HG02678 (cell line): ENCODE results near the gene CCDC80.
A peak's percentile ranks its signal among the peaks of the same experiment; 100 is the strongest.

Experiments used
- ATAC-seq: cut with Tn5 transposase; IDR thresholded peaks from one replicate; pipeline ENCODE4 v1.9.1; 2021; ENCODE audit warnings: mild to moderate bottlenecking, moderate library complexity; ENCODE audit not compliant: unreplicated experiment

The CCDC80 gene, protein sequence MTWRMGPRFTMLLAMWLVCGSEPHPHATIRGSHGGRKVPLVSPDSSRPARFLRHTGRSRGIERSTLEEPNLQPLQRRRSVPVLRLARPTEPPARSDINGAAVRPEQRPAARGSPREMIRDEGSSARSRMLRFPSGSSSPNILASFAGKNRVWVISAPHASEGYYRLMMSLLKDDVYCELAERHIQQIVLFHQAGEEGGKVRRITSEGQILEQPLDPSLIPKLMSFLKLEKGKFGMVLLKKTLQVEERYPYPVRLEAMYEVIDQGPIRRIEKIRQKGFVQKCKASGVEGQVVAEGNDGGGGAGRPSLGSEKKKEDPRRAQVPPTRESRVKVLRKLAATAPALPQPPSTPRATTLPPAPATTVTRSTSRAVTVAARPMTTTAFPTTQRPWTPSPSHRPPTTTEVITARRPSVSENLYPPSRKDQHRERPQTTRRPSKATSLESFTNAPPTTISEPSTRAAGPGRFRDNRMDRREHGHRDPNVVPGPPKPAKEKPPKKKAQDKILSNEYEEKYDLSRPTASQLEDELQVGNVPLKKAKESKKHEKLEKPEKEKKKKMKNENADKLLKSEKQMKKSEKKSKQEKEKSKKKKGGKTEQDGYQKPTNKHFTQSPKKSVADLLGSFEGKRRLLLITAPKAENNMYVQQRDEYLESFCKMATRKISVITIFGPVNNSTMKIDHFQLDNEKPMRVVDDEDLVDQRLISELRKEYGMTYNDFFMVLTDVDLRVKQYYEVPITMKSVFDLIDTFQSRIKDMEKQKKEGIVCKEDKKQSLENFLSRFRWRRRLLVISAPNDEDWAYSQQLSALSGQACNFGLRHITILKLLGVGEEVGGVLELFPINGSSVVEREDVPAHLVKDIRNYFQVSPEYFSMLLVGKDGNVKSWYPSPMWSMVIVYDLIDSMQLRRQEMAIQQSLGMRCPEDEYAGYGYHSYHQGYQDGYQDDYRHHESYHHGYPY

DNA sequence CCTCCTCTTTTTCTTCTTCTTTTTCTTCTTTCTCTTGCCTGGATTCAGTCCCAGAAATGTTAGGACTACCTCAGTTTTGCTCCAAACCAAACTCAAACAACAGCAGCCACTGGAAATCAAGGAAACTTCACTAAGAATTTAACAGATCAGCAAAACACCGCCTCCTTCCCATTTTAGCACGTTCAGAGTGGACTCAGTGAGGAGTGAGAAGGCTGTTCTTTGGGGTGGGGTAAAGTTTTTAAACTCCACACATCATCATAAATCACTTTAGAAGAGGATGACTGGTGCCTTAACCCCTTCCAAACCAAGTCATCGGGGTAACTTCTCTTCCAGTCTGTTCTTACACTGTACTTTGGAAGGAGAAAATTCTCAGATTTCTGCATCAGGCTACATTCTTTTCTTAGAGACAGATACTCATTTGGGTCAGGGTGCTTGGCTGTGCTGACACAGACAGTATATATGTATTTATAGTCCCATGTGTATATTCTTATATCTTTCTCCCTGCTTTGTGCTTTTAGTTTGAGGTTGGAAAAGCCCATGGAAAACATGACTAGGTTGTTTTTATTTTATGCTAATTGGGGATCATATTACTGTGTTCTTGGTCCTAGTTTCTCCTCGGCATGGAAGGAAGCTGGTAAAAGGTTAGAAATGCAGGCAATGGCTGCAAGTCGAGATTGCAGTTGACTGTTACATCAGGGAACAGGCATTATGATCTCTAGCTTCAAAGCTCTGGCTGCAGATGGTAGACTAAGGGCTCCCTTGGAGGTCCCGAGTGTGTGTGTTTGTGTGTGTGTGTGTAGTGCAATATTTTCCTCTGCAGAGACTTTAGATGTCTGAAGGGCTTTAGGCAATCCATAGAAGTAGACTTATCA, at the start of gene CCDC80:
Gene CCDC80, minus strand, starts transcription at position 214 of the 872 bp plus-strand sequence. CDS start 1,238 bp downstream, outside the sequence.
- no peak for ATAC-seq

DNA sequence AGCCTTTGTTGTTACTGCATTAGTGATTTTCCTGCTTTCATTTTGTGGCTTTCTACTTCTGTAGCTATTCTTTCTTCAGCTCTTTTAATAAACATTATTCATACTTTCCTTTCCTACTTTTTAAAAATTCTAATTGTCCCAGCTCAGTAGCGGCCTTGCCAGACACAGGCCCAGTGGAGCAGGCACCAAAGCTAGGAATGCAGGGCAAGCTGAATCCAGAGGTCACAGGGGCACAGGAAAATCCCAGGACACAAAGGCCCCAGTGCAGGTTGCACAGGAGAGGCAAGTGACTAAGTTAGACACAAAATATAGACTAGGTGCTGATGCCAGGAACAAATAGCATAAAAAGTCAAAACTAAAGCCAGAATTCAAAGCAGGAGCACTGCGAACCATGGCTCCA, 49.0 kb upstream of the CCDC80 start:
- ATAC-seq = no peak

DNA sequence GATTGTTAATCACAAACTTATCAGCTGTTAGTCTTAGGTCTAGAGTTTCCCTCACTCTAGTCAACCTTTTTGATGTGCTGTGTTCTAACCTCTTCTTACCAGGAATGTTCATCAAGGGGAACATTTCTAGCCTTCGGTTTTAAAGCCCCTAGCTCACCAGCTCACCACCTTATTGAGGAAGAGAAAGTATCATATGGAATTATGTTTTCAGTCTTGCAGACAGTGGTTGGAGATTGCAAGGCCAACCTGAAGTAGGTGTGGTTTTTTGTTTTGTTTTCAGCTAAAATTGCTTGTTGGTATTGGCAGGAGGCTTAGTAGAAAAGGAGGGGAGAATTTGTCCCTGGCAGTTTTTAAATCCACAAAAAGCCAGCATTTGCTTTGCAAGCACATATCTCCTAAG, 48.4 kb upstream of the CCDC80 start:
- ATAC-seq = no peak

GRCh38 chr3:112688819-112689218, 47.9 kb upstream of the CCDC80 start:
- ATAC-seq = no peak

DNA sequence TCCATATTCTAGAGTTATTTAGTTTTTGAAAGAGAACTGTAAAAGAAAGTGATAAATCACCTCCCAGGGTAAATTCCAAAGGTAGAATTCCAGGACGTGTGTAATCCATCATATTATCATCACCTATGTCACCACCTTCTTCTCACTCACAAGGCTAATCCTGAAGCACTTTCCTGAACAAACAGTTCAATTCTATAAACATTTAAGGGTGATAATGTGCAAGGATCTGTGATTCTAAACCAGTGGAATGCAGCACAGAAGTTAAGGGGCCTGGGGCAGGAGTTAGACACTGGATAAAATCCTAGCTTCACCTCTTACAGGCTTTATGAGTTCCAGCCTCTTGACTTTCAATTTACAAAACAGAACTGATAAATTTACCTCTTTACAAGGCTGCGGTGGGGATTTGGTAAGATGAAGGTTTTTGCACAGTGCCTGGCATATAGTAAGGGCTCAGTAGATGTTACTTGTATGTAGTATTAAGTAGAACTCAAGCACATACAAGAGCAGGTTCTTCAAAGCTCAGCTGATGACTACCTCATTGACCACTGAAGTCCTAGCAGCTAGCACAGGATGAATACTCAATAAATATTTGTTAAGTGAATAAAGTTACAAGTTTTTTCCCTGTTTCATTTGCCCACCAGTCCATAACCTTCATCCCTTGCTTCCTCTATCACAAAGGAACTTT, 47.3 kb upstream of the CCDC80 start:
- ATAC-seq = no peak

GRCh38 chr3:112687616-112688015, 46.7 kb upstream of the CCDC80 start:
- no peak for ATAC-seq

- no peak for ATAC-seq
Observed at GRCh38 chr3:112687211-112687610, 46.3 kb upstream of the CCDC80 start.

GRCh38 chr3:112685956-112686799, 45.2 kb upstream of the CCDC80 start:
- ATAC-seq = no peak

GRCh38 chr3:112685420-112685819, 44.5 kb upstream of the CCDC80 start:
- ATAC-seq = no peak

DNA sequence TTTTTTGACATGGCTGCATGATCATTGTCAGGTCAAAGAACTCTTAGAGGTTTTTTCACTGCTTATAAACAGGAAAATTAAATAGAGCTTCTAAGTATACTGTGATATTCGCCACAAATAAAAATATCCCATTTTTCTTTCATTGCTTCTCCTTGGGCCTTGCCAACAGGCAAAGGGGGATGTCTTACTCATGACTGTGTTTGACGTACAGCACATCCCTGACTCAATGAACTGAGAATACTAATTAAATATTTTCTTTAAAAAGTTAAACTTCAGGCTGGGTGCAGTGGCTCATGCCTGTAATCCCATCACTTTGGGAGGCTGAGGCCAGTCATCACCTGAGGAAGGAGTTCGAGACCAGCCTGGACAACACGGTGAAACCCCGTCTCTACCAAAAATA, 41.4 kb upstream of the CCDC80 start:
- no peak for ATAC-seq

GRCh38 chr3:112681822-112682325, 40.9 kb upstream of the CCDC80 start:
- no peak for ATAC-seq

DNA sequence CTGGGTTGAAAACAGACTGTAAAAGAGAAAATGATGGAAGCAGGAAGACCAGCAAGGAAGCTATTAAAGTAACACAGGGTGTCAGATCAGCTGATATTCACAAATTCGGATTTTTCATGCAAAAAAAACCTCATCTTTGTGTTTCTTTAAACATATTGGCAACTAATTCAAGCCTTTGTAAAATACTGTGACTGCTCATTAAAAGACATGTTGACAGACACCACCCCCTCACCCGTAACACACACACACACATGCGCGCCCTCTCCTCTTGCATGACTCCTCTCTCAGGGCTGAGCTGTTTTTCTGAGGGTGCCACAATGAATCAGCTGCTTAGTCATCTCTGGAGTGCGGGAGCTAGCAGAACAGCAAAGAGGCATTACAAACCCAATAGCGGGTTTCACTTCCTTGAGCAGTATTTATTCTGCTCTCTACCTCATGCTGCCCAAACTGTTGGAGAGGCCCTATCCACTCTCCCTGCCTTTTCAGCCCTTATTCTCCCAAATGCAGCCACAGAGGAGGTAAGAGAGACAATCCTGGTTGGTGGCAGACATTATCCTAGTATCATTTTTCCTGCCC, 35.8 kb upstream of the CCDC80 start:
- peak; percentile 100 for ATAC-seq

GRCh38 chr3:112675943-112676535, 35.1 kb upstream of the CCDC80 start:
- ATAC-seq = no peak

GRCh38 chr3:112675349-112675748, 34.4 kb upstream of the CCDC80 start:
- ATAC-seq = no peak

DNA sequence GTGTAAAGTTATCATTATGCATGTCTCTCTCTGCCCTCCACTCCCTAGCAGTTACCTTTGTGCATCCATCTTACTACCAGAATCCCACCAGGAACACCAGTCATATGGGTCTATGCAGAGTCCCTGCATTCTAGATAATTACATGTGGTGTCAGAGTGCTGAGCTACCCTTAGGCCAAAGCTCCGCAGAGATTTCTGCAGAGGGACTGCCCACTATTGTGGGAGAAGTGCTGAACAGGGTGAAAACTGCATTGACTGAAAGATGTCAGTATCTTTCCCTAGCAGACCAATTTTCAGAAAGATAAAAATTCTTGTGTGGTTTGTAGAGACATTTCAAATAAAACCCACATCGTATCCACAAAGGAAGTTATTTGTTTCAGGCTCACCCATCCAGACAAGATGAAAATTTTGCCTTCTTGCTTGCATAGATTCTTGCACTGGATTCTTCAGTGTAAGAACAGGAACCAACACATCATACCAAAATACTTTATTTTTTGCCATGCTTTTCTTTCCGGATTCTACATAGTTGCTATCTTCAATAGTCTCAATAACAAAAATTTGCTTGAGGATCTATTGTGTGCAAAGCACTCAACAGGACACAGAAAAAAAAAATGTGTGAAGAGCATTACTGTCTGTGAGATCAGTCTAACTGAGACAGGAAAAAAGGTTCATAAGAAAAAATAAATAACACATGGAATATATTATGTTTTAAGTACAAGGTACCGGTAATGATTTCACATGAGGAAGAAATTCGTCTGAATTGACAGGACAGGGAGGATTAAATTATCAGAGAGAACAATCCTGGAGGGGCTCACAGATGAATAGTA, 32.0 kb upstream of the CCDC80 start:
- no peak for ATAC-seq

DNA sequence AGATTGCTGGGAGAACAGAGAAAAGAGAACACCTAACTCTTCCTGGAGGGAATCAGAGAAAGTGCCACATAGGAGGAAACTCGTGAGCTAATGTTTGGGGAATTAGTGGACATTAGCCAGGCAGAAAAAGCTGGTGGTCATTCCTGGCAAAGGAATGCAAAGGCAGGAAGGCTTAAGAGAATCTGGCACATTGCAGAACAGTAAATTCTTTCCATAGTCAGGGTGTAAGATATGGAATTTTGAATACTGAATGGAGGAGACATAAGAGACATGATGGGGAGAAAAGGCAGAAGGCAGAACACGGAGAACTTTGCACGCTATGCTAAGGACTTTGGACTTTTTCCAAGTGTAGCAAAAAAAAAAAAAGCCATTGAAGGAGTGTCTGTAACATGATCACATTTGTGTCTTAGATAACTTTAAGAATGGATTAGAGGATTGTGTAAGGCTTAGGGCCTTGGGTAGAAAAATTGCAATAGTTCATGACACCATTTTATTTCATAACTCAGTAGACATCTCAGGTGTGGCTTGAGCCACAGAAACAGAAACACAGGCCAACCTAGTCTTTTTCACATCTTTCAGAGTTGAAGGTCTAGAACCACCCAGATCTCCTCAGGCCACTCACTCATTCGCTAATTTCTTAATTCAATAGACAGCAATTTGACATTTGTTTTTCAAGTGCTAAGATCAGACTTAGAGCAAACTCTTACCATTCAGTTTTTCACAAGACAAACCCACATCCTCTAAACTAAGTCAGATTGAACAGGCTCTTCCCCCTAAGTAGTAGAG, 31.2 kb upstream of the CCDC80 start:
- ATAC-seq = no peak

- ATAC-seq = no peak
Observed at GRCh38 chr3:112670824-112671223, 29.9 kb upstream of the CCDC80 start.
